Liver (tissue), 9 donors: ENCODE data around the gene ELF4. TPM values are rescaled to one million over a fixed set of nuclear protein-coding genes. Genes with fewer than 3 reads are reported as not detected.

ENCODE experiments used
- DNase-seq: peaks from one replicate; pipeline ENCODE4 v3.0.0-alpha.2; 2017; ENCODE audit warnings: low spot score
- H3K27ac ChIP-seq, 2 donors: one replicate each; pipeline ENCODE4 v1.7.0; 2013; ENCODE audit warnings: inconsistent platforms in 2 of 2, low read length in 2 of 2, control low read depth in 1 of 2, low read depth in 1 of 2, mild to moderate bottlenecking in 1 of 2
- H3K27me3 ChIP-seq, 4 donors: one replicate each; pipeline versions ENCODE4 v1.6.1 to v1.7.0; 2013; ENCODE audit warnings: low read length in 3 of 4, inconsistent platforms in 1 of 4, mild to moderate bottlenecking in 1 of 4, moderate library complexity in 1 of 4; ENCODE audit not compliant: control insufficient read depth in 4 of 4, insufficient read depth in 4 of 4
- H3K36me3 ChIP-seq, 4 donors: one replicate each; pipeline versions ENCODE4 v1.6.1 to v1.7.0; 2013; ENCODE audit warnings: low read length in 3 of 4, mild to moderate bottlenecking in 3 of 4, low read depth in 1 of 4, moderate library complexity in 1 of 4; ENCODE audit not compliant: control insufficient read depth in 4 of 4, insufficient read depth in 3 of 4
- H3K4me1 ChIP-seq, 4 donors: one replicate each; pipeline versions ENCODE4 v1.6.1 to v1.7.0; 2013; ENCODE audit warnings: low read length in 3 of 4, mild to moderate bottlenecking in 3 of 4, moderate library complexity in 1 of 4; ENCODE audit not compliant: control insufficient read depth in 4 of 4, insufficient read depth in 4 of 4
- H3K4me3 ChIP-seq, 3 donors: one replicate each; pipeline versions ENCODE4 v1.6.1 to v1.7.0; 2013; ENCODE audit warnings: low read length in 3 of 3, control low read depth in 1 of 3, low read depth in 1 of 3, mild to moderate bottlenecking in 1 of 3
- H3K9ac ChIP-seq, 2 donors: one replicate each; pipeline ENCODE4 v1.7.0; 2013; ENCODE audit warnings: low read length in 2 of 2, mild to moderate bottlenecking in 2 of 2, moderate library complexity in 2 of 2, control low read depth in 1 of 2, low read depth in 1 of 2
- H3K9me3 ChIP-seq, 4 donors: one replicate each; pipeline versions ENCODE4 v1.6.1 to v1.7.0; 2013; ENCODE audit warnings: low read length in 3 of 4; ENCODE audit not compliant: control insufficient read depth in 4 of 4
- EGR1 ChIP-seq, 2 donors: IDR thresholded peaks; 2 replicates each; pipeline ENCODE4 v1.6.1; 2016 to 2018; ENCODE audit warnings: antibody characterized with exemption in 2 of 2, low read depth in 2 of 2
- FOXA1 ChIP-seq: IDR thresholded peaks from 2 replicates; pipeline ENCODE4 v1.6.1; 2016; ENCODE audit warnings: antibody characterized with exemption
- GABPA ChIP-seq, 2 donors: IDR thresholded peaks in 1 of 2; conservative IDR thresholded peaks in 1 of 2; 2 replicates each; pipeline ENCODE4 v1.6.1; 2016; ENCODE audit warnings: antibody characterized with exemption in 2 of 2, mild to moderate bottlenecking in 1 of 2, moderate library complexity in 1 of 2
- HNF4A ChIP-seq, 2 donors: conservative IDR thresholded peaks; 2 replicates each; pipeline ENCODE4 v1.6.1; 2016; ENCODE audit warnings: antibody characterized with exemption in 2 of 2, mild to moderate bottlenecking in 2 of 2
- HNF4G ChIP-seq: IDR thresholded peaks from 2 replicates; pipeline ENCODE4 v1.6.1; 2016; ENCODE audit warnings: antibody characterized with exemption
- JUND ChIP-seq, 2 donors: IDR thresholded peaks; 2 replicates each; pipeline ENCODE4 v1.6.1; 2016; ENCODE audit warnings: antibody characterized with exemption in 2 of 2
- NR2F2 ChIP-seq: IDR thresholded peaks from 2 replicates; pipeline ENCODE4 v1.6.1; 2016; ENCODE audit warnings: antibody characterized with exemption
- RXRA ChIP-seq, 2 donors: IDR thresholded peaks; 2 replicates each; pipeline ENCODE4 v1.6.1; 2017 to 2018; ENCODE audit warnings: antibody characterized with exemption in 2 of 2, mild to moderate bottlenecking in 1 of 2
- SP1 ChIP-seq: IDR thresholded peaks from 2 replicates; pipeline ENCODE4 v1.6.1; 2018; ENCODE audit warnings: antibody characterized with exemption, mild to moderate bottlenecking
- TAF1 ChIP-seq: conservative IDR thresholded peaks from 2 replicates; pipeline ENCODE4 v1.6.1; 2016; ENCODE audit warnings: antibody characterized with exemption, mild to moderate bottlenecking
- YY1 ChIP-seq: IDR thresholded peaks from 2 replicates; pipeline ENCODE4 v1.6.1; 2016; ENCODE audit warnings: antibody characterized with exemption, mild to moderate bottlenecking
- WGBS: extraction: QIAGEN DNeasy Blood & Tissue Kit; methylation state at CpG from one replicate; pipeline ENCODE4 v1.1.7; 2013; 5-methylcytosine and 5-hydroxymethylcytosine counted together
- polyA plus RNA-seq, 2 donors: library from polyadenylated mRNA; stranded (reverse) in 1 of 2; unstranded in 1 of 2; fragments of 200-250 nt in 1 of 2; fragments of >200 nt in 1 of 2; fragmentation: Nextera tagmentation in 1 of 2; extraction: Ambion mirVana in 1 of 2; gene quantifications; one replicate each; pipeline versions ENCODE4 v1.2.1 to v1.2.3, GENCODE V29; 2013 to 2015
- total RNA-seq, 2 donors: library from RNA; depleted of rRNA; stranded (reverse); fragments of >200 nt; gene quantifications; one replicate each; pipeline ENCODE4 v1.2.3, GENCODE V29; 2014
- TF ChIP-seq, protein P1 (sequence below): fragments of 150-350 bp; IDR thresholded peaks from 2 replicates; pipeline ENCODE4 v1.5.1; 2017; ENCODE audit warnings: improper control_type of control experiment, low read depth, low read length; ENCODE audit not compliant: missing input control
- donor health status: healthy.
- donor health status: healthy.
- donor health status: healthy.
- donor health status: healthy.
- donor health status: healthy.

ELF4 gene
- total and polyA plus RNA-seq, 4 donors, result 0.35 to 4.7 (median 1.5) TPM

DNA sequence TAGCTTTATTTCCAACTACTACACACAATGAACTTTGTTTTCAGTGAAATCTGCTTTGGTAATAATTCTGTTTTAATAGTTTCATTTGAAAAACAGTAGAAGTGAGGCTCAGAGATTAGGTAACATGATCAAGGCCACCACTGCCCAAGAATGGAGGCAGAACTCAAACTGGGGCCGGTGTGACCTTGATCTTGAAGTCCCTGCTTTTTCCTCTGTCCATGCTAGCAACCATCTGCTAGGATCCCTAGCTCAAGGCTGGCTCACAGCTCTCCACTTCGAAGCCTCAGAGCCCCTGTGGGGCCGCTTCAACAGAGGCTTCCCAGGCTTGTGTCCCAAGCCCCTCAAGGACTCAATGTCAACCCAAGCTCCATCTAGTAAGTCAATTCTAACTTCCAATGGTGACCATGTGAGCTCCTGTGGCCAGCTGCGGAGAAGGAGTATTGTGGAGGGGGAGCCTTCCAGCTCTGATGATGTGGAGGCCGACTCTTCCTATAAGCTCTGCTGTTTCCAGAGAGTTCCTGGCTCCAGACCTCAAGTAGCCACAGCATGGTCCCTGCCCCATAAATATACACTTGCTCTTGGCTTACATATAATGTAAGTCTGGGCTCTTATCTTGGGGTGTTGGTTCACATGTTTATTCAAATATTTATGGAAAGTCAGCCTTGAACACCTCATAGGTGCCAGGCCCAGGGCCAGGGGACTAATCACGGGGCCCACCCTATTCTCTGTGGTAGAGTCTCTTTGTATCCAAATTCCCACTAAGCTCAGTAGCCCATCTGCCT, 14.9 kb downstream of the ELF4 start:
- no peak for TF ChIP-seq JUND (IDR thresholded peaks at IDR 0.05)
- no peak for TF ChIP-seq GABPA (IDR thresholded peaks at IDR 0.05 in 1 of 2, conservative IDR thresholded peaks at IDR 0.05 in 1 of 2)
- TF ChIP-seq TAF1, result no peak
- WGBS, result 90% methylated on average over 6 of the region's 6 CpGs
- H3K9me3 ChIP-seq, result no peaks in the 10 kb centered on the region
- H3K4me1 ChIP-seq, result no peaks in the 10 kb centered on the region
- H3K27ac ChIP-seq, result no peak overlapping the region
- no peaks in the 10 kb centered on the region for H3K36me3 ChIP-seq
- no peak overlapping the region for H3K4me3 ChIP-seq
- H3K9ac ChIP-seq, result no peak overlapping the region
- DNase-seq, result no peak
- no peaks in the 10 kb centered on the region for H3K27me3 ChIP-seq

DNA sequence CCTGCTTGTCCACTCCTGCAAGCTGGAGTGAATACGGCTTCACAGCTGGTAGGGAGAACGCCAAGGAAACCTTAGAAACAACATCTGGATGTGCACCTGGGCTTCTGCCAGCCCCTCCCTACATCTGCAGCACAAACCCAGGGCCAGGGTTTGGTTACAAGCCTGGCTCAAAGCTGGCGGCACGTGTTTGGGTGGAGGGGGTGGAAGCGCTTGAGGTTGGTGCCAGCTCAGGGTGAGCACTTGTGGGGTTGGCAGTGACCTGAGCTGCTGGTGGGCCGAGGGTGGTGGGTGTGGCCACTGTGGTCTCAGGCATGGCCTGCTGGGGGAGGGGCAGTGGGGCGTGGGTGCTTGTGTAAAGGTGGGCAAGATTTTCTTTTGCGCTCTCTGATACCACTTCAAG, 15.6 kb downstream of the ELF4 start:
- Histone ChIP-seq H3K27ac (no peak overlapping the region), H3K27me3 (no peaks in the 10 kb centered on the region), H3K9me3 (no peaks in the 10 kb centered on the region), H3K4me1 (no peaks in the 10 kb centered on the region), H3K9ac (no peak overlapping the region), H3K4me3 (no peak overlapping the region), H3K36me3 (no peaks in the 10 kb centered on the region)
- no peak for DNase-seq
- TF ChIP-seq FOXA1, result no peak
- TF ChIP-seq, protein P1, sequence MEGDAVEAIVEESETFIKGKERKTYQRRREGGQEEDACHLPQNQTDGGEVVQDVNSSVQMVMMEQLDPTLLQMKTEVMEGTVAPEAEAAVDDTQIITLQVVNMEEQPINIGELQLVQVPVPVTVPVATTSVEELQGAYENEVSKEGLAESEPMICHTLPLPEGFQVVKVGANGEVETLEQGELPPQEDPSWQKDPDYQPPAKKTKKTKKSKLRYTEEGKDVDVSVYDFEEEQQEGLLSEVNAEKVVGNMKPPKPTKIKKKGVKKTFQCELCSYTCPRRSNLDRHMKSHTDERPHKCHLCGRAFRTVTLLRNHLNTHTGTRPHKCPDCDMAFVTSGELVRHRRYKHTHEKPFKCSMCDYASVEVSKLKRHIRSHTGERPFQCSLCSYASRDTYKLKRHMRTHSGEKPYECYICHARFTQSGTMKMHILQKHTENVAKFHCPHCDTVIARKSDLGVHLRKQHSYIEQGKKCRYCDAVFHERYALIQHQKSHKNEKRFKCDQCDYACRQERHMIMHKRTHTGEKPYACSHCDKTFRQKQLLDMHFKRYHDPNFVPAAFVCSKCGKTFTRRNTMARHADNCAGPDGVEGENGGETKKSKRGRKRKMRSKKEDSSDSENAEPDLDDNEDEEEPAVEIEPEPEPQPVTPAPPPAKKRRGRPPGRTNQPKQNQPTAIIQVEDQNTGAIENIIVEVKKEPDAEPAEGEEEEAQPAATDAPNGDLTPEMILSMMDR, result no peak
- TF ChIP-seq TAF1, result no peak
- no peak for TF ChIP-seq HNF4A (conservative IDR thresholded peaks at IDR 0.05)
- TF ChIP-seq JUND (IDR thresholded peaks at IDR 0.05), result no peak
- TF ChIP-seq RXRA (IDR thresholded peaks at IDR 0.05), result no peak
- 91% methylated on average over 8 of the region's 8 CpGs for WGBS

DNA sequence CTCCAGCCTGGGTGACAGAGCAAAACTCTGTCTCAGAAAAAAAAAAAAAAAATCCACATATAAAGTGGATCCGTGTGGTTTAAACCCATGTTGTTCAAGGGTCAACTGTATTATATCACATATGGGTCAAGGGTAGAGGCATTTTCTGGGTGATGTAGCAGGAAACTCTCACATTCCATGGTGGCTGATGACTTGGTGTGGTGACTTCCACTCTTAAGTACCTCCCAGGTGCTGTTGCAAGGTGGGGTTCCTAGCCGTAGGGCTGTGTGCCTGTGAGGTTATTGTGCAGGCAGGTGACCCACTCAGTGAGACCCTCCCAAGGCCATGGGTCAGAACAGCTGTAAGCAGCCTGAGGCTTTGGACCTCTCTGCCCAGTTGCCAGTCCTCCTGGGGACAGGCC, 17.0 kb downstream of the ELF4 start:
- DNase-seq, result no peak
- no peak for TF ChIP-seq TAF1
- no peak for TF ChIP-seq SP1
- TF ChIP-seq HNF4A (conservative IDR thresholded peaks at IDR 0.05), result no peak
- TF ChIP-seq EGR1 (IDR thresholded peaks at IDR 0.05; ENCODE audit: low read depth in 2 of 2), result no peak
- no peak for TF ChIP-seq NR2F2
- TF ChIP-seq YY1, result no peak
- no peak for TF ChIP-seq GABPA (IDR thresholded peaks at IDR 0.05 in 1 of 2, conservative IDR thresholded peaks at IDR 0.05 in 1 of 2)
- TF ChIP-seq HNF4G, result no peak
- Histone ChIP-seq H3K9ac (no peak overlapping the region), H3K36me3 (no peaks in the 10 kb centered on the region), H3K27ac (no peak overlapping the region), H3K4me1 (no peaks in the 10 kb centered on the region), H3K4me3 (no peak overlapping the region), H3K27me3 (no peaks in the 10 kb centered on the region), H3K9me3 (no peaks in the 10 kb centered on the region)
- 81% methylated on average over 2 of the region's 2 CpGs for WGBS
